Suprapubic skin (tissue), 4 donors: Measurements from ENCODE around the gene KCND3. TPM values are rescaled to one million over a fixed set of nuclear protein-coding genes. Genes with fewer than 3 reads are reported as not detected.

ENCODE experiments used
- DNase-seq, 2 donors: peaks; one replicate each; pipeline ENCODE4 v3.0.0-alpha.2; 2019; ENCODE audit warnings: low spot score in 2 of 2
- H3K27ac ChIP-seq: fragments of 200-600 bp; sonication (generic); one replicate; pipeline ENCODE4 v1.5.1; 2019
- H3K27me3 ChIP-seq: fragments of 200-600 bp; sonication (generic); one replicate; pipeline ENCODE4 v1.5.1; 2019
- H3K36me3 ChIP-seq: fragments of 200-600 bp; sonication (generic); one replicate; pipeline ENCODE4 v1.5.1; 2019
- H3K4me1 ChIP-seq: fragments of 200-600 bp; sonication (generic); one replicate; pipeline ENCODE4 v1.5.1; 2019
- H3K4me3 ChIP-seq: fragments of 200-600 bp; sonication (generic); one replicate; pipeline ENCODE4 v1.5.1; 2019; ENCODE audit warnings: mild to moderate bottlenecking
- H3K9me3 ChIP-seq: fragments of 200-600 bp; sonication (generic); one replicate; pipeline ENCODE4 v1.5.1; 2019
- CTCF ChIP-seq, 2 donors: fragments of 200-600 bp in 1 of 2; fragments of 450-650 bp in 1 of 2; sonication (generic) in 1 of 2; IDR thresholded peaks; one replicate each; pipeline ENCODE4 v1.5.1; 2016 to 2019; ENCODE audit warnings: antibody characterized with exemption in 2 of 2, mild to moderate bottlenecking in 1 of 2, moderate library complexity in 1 of 2
- EP300 ChIP-seq: sonication (generic); formaldehyde crosslinking; IDR thresholded peaks from one replicate; pipeline ENCODE4 v1.6.1; 2017; ENCODE audit warnings: antibody characterized with exemption
- POLR2A ChIP-seq, 2 donors: fragments of 450-650 bp; IDR thresholded peaks; one replicate each; pipeline ENCODE4 v1.6.1; 2017; ENCODE audit warnings: antibody characterized with exemption in 2 of 2, mild to moderate bottlenecking in 2 of 2, moderate library complexity in 2 of 2
- POLR2AphosphoS5 ChIP-seq, 3 donors: sonication (generic); formaldehyde crosslinking; IDR thresholded peaks; one replicate each; pipeline ENCODE4 v1.6.1; 2017; ENCODE audit warnings: antibody characterized with exemption in 3 of 3
- WGBS: methylation state at CpG from one replicate; pipeline ENCODE4 v1.1.5; 2018; 5-methylcytosine and 5-hydroxymethylcytosine counted together
- total RNA-seq, 4 donors: library from RNA; depleted of rRNA; stranded (reverse); fragments of >200 nt; gene quantifications; one replicate each; pipeline ENCODE4 v1.1.0, GENCODE V29; 2016

Gene KCND3
- total RNA-seq, 4 donors from 2014 or later, result 6.8 to 11.4 (median 10.2) TPM

DNA sequence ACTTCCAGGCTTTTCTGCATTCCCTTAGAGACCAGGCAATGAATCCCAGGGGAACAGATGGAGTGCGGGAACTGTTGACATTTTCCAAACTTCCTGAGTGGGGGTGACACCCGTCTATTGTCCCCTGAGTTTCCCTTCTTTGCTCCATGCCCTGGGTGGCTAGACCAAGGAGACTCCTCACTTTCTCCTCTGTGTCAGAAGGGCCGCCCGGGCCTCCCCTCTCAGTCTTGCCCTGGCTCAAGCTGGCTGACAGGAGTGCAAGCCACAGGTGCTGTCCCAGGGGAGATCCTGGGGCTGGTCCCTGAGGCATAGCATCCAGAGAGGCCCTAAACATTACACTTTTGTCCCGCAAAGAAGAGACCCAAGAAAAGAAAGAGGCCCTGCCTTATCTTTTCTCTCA is 170.9 kb downstream of the KCND3 start:
- H3K27me3 ChIP-seq, result no peaks in the 10 kb centered on the region
- WGBS, result 85% methylated on average over 5 of the region's 5 CpGs
- no peak overlapping the region for H3K4me3 ChIP-seq
- H3K27ac ChIP-seq, result no peak overlapping the region
- TF ChIP-seq CTCF (IDR thresholded peaks at IDR 0.05) (no peak), POLR2A (IDR thresholded peaks at IDR 0.05) (no peak), EP300 (no peak), POLR2AphosphoS5 (IDR thresholded peaks at IDR 0.05) (no peak)
- no peaks in the 10 kb centered on the region for H3K4me1 ChIP-seq
- no peak for DNase-seq
- no peaks in the 10 kb centered on the region for H3K9me3 ChIP-seq
- no peaks in the 10 kb centered on the region for H3K36me3 ChIP-seq

- H3K36me3 ChIP-seq, result no peaks in the 10 kb centered on the region
- TF ChIP-seq POLR2AphosphoS5 (IDR thresholded peaks at IDR 0.05) (no peak), POLR2A (IDR thresholded peaks at IDR 0.05) (no peak), CTCF (IDR thresholded peaks at IDR 0.05) (no peak), EP300 (no peak)
- DNase-seq, result no peak
- no peak overlapping the region for H3K27ac ChIP-seq
- H3K27me3 ChIP-seq, result no peaks in the 10 kb centered on the region
- H3K9me3 ChIP-seq, result no peaks in the 10 kb centered on the region
- WGBS, result 68% methylated on average over 4 of the region's 4 CpGs
- H3K4me1 ChIP-seq, result no peaks in the 10 kb centered on the region
- H3K4me3 ChIP-seq, result no peak overlapping the region
Measured at GRCh38 chr1:111818081-111818480, 171.4 kb downstream of the KCND3 start.

- TF ChIP-seq CTCF (IDR thresholded peaks at IDR 0.05) (no peak), EP300 (no peak)
- no peak for DNase-seq
- Histone ChIP-seq H3K27me3 (no peaks in the 10 kb centered on the region), H3K4me1 (no peaks in the 10 kb centered on the region), H3K36me3 (no peaks in the 10 kb centered on the region), H3K27ac (no peak overlapping the region), H3K4me3 (no peak overlapping the region), H3K9me3 (no peaks in the 10 kb centered on the region)
- 90% methylated on average over 2 of the region's 3 CpGs for WGBS
Measured at GRCh38 chr1:111814642-111815041, 174.8 kb downstream of the KCND3 start.

DNA sequence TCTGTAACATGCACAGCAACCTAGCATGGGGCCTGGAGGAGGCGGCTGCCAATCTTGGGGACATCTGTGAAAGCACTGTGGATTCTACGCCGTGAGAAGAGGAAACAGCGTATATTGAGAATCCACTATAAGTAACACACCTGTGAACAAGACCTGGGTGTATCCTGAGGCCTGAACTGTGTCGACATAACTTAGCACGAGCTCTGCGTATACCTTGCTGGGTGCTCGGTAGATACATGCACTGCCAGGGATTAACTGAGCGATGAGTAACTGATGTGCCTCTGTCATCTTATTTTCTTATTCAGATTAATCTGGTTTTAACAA is 175.2 kb downstream of the KCND3 start:
- Histone ChIP-seq H3K4me1 (no peaks in the 10 kb centered on the region), H3K36me3 (no peaks in the 10 kb centered on the region), H3K27me3 (no peaks in the 10 kb centered on the region), H3K27ac (no peak overlapping the region), H3K4me3 (no peak overlapping the region), H3K9me3 (no peaks in the 10 kb centered on the region)
- TF ChIP-seq EP300 (no peak), POLR2AphosphoS5 (IDR thresholded peaks at IDR 0.05) (no peak), CTCF (IDR thresholded peaks at IDR 0.05) (no peak), POLR2A (IDR thresholded peaks at IDR 0.05) (no peak)
- no peak for DNase-seq
- WGBS, result 97% methylated on average over 9 of the region's 9 CpGs

GRCh38 chr1:111813440-111814304 is 175.8 kb downstream of the KCND3 start:
- 68% methylated on average over 12 of the region's 16 CpGs for WGBS
- H3K27ac ChIP-seq, result no peak overlapping the region
- no peaks in the 10 kb centered on the region for H3K36me3 ChIP-seq
- TF ChIP-seq POLR2A (IDR thresholded peaks at IDR 0.05) (no peak), EP300 (no peak), POLR2AphosphoS5 (IDR thresholded peaks at IDR 0.05) (no peak), CTCF (IDR thresholded peaks at IDR 0.05) (no peak)
- no peak for DNase-seq
- no peaks in the 10 kb centered on the region for H3K9me3 ChIP-seq
- no peaks in the 10 kb centered on the region for H3K4me1 ChIP-seq
- no peaks in the 10 kb centered on the region for H3K27me3 ChIP-seq
- H3K4me3 ChIP-seq, result no peak overlapping the region
